Breast epithelium (tissue), 3 donors: ENCODE measurements around the gene PTGFRN.

Experiments
- POLR2A ChIP-seq: fragments of 450-650 bp; IDR thresholded peaks from one replicate; pipeline ENCODE4 v1.6.1; 2016; ENCODE audit warnings: antibody characterized with exemption, mild to moderate bottlenecking, moderate library complexity
- POLR2AphosphoS5 ChIP-seq, 3 donors: sonication (generic); formaldehyde crosslinking; IDR thresholded peaks; one replicate each; pipeline ENCODE4 v1.6.1; 2017; ENCODE audit warnings: antibody characterized with exemption in 3 of 3
- TF ChIP-seq, protein P1 (sequence below), 3 donors: fragments of 450-650 bp; IDR thresholded peaks; one replicate each; pipeline ENCODE4 v1.5.1; 2016 to 2017; ENCODE audit warnings: antibody characterized with exemption in 3 of 3, mild to moderate bottlenecking in 3 of 3, moderate library complexity in 3 of 3

DNA sequence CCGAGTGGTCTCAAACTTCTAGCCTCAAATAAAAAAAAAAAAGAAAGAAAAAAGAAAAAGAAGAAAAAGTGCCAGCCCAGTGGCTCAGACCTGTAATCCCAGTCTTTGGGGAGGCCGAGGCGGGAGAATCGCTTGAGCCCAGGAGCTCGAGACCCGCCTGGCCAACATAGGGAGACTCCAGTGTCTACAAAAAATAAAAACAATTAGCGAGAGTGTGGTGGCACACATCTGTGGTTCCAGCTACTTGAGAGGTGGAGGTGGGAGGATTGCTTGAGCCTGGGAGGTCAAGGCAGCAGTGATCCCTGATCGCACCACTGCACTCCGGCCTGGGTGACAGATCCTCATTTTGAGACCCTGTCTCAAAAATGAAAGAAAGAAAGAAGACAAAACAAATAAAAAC lies 1.4 kb upstream of the PTGFRN start:
- TF ChIP-seq POLR2A (no peak), POLR2AphosphoS5 (IDR thresholded peaks at IDR 0.05) (no peak)
- TF ChIP-seq, protein P1, sequence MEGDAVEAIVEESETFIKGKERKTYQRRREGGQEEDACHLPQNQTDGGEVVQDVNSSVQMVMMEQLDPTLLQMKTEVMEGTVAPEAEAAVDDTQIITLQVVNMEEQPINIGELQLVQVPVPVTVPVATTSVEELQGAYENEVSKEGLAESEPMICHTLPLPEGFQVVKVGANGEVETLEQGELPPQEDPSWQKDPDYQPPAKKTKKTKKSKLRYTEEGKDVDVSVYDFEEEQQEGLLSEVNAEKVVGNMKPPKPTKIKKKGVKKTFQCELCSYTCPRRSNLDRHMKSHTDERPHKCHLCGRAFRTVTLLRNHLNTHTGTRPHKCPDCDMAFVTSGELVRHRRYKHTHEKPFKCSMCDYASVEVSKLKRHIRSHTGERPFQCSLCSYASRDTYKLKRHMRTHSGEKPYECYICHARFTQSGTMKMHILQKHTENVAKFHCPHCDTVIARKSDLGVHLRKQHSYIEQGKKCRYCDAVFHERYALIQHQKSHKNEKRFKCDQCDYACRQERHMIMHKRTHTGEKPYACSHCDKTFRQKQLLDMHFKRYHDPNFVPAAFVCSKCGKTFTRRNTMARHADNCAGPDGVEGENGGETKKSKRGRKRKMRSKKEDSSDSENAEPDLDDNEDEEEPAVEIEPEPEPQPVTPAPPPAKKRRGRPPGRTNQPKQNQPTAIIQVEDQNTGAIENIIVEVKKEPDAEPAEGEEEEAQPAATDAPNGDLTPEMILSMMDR (IDR thresholded peaks at IDR 0.05), result no peak
